Esophagus squamous epithelium (tissue), 4 donors: ENCODE data around the gene MRPL19.

Experiments used
- CTCF ChIP-seq, 6 experiments: fragments of 450-650 bp in 4 of 6; fragments of 200-600 bp in 2 of 6; sonication (generic) in 2 of 6; IDR thresholded peaks; one replicate each; pipeline ENCODE4 v1.5.1; 2016 to 2019; ENCODE audit warnings: antibody characterized with exemption in 6 of 6, mild to moderate bottlenecking in 4 of 6, moderate library complexity in 4 of 6
- POLR2A ChIP-seq, 4 donors: fragments of 450-650 bp; IDR thresholded peaks; one replicate each; pipeline ENCODE4 v1.6.1; 2017; ENCODE audit warnings: antibody characterized with exemption in 4 of 4, mild to moderate bottlenecking in 4 of 4, moderate library complexity in 3 of 4

- TF ChIP-seq CTCF (IDR thresholded peaks at IDR 0.05), result no peak
- no peak for TF ChIP-seq POLR2A (IDR thresholded peaks at IDR 0.05)
Observed at GRCh38 chr2:75616933-75617332, 29.6 kb upstream of the MRPL19 start.
